Esophagus squamous epithelium (tissue), 5 donors: Measurements from ENCODE around the gene ANO2. TPM values are rescaled to one million over a fixed set of nuclear protein-coding genes. Genes with fewer than 3 reads are reported as not detected.

Source experiments
- DNase-seq: peaks from one replicate; lab custom pipeline; 2025; lab: John Stamatoyannopoulos, UW
- H3K27ac ChIP-seq, 4 donors: fragments of 200-600 bp; sonication (generic); one replicate each; pipeline ENCODE4 v1.5.1; 2016 to 2019; ENCODE audit warnings: mild to moderate bottlenecking in 1 of 4
- H3K27me3 ChIP-seq, 4 donors: fragments of 200-600 bp; sonication (generic); 1 replicate in 3 of 4; 2 replicates in 1 of 4; pipeline versions ENCODE4 v1.5.1 to v1.6.0; 2017 to 2021; ENCODE audit warnings: antibody characterized with exemption in 1 of 4
- H3K36me3 ChIP-seq, 3 donors: fragments of 200-600 bp; sonication (generic); one replicate each; pipeline ENCODE4 v1.5.1; 2016 to 2019
- H3K4me1 ChIP-seq, 3 donors: fragments of 200-600 bp; sonication (generic); one replicate each; pipeline ENCODE4 v1.5.1; 2017 to 2019
- H3K4me3 ChIP-seq, 4 donors: fragments of 200-600 bp; sonication (generic); 1 replicate in 3 of 4; 2 replicates in 1 of 4; pipeline ENCODE4 v1.5.1; 2016 to 2019; ENCODE audit warnings: mild to moderate bottlenecking in 2 of 4, moderate library complexity in 1 of 4
- H3K9me3 ChIP-seq, 3 donors: fragments of 200-600 bp; sonication (generic); one replicate each; pipeline ENCODE4 v1.5.1; 2016 to 2019
- POLR2A ChIP-seq, 4 donors: fragments of 450-650 bp; IDR thresholded peaks; one replicate each; pipeline ENCODE4 v1.6.1; 2017; ENCODE audit warnings: antibody characterized with exemption in 4 of 4, mild to moderate bottlenecking in 4 of 4, moderate library complexity in 3 of 4
- WGBS, 2 donors: methylation state at CpG; one replicate each; pipeline ENCODE4 v1.1.5; 2018; 5-methylcytosine and 5-hydroxymethylcytosine counted together
- intact Hi-C: fragments of 100-400 bp; cut with DNase I; formaldehyde crosslinking; loops from one replicate; pipeline ENCODE4 v1.15.0; 2022
- total RNA-seq, 4 donors: library from RNA; depleted of rRNA; stranded (reverse); fragments of >200 nt; gene quantifications; one replicate each; pipeline ENCODE4 v1.1.0, GENCODE V29; 2016
- TF ChIP-seq, protein P1 (sequence below), 6 experiments: fragments of 450-650 bp in 4 of 6; fragments of 200-600 bp in 2 of 6; sonication (generic) in 2 of 6; IDR thresholded peaks; one replicate each; pipeline ENCODE4 v1.5.1; 2016 to 2019; ENCODE audit warnings: antibody characterized with exemption in 6 of 6, mild to moderate bottlenecking in 4 of 6, moderate library complexity in 4 of 6
- donor health status: DM: yes; HTN: yes; CAD: no.

ANO2 gene
- total RNA-seq, 4 donors from 2014 or later: 0.49 to 11.8 (median 3.1) TPM

GRCh38 chr12:5798242-5799015 is 146.6 kb downstream of the ANO2 start:
- H3K36me3 ChIP-seq: no peaks in the 10 kb centered on the region
- DNase-seq: no peak
- H3K9me3 ChIP-seq: no peaks in the 10 kb centered on the region
- WGBS, 2 donors: 78 to 96% methylated on average over 5 to 9 of the region's 12 CpGs
- peaks cover 0 to 18% (median 4%) of the 10 kb centered on the region in 3 donors for H3K4me1 ChIP-seq
- TF ChIP-seq POLR2A (IDR thresholded peaks at IDR 0.05): no peak
- TF ChIP-seq, protein P1, sequence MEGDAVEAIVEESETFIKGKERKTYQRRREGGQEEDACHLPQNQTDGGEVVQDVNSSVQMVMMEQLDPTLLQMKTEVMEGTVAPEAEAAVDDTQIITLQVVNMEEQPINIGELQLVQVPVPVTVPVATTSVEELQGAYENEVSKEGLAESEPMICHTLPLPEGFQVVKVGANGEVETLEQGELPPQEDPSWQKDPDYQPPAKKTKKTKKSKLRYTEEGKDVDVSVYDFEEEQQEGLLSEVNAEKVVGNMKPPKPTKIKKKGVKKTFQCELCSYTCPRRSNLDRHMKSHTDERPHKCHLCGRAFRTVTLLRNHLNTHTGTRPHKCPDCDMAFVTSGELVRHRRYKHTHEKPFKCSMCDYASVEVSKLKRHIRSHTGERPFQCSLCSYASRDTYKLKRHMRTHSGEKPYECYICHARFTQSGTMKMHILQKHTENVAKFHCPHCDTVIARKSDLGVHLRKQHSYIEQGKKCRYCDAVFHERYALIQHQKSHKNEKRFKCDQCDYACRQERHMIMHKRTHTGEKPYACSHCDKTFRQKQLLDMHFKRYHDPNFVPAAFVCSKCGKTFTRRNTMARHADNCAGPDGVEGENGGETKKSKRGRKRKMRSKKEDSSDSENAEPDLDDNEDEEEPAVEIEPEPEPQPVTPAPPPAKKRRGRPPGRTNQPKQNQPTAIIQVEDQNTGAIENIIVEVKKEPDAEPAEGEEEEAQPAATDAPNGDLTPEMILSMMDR (IDR thresholded peaks at IDR 0.05): no peak
- H3K27ac ChIP-seq: no peak overlapping the region
- peaks cover 0 to 58% (median 0%) of the 10 kb centered on the region in 4 donors for H3K27me3 ChIP-seq
- no peak overlapping the region for H3K4me3 ChIP-seq
- intact Hi-C loops: loop anchor here (10.0 kb wide), 1 partner anchor 354 kb away; no protein-coding TSS in a partner anchor

GRCh38 chr12:5797661-5798060 is 147.4 kb downstream of the ANO2 start:
- 26 to 67% methylated on average over 5 to 8 of the region's 9 CpGs for WGBS, 2 donors
- intact Hi-C loops: loop anchor here (10.0 kb wide), 1 partner anchor 353 kb away; no protein-coding TSS in a partner anchor

DNA sequence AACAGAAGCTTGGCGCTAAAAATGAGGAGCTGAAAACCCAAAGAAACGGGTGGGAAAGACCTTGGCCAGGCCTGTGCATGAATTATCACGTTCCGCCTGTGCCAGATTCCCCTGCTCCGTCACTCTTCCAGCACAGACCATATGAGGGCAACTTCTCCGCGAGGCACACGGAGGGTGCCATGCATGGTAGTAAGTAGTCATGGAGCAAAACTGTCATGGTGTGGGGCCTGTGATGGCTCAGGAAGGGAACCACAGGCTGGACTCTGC is 148.2 kb downstream of the ANO2 start:
- no peaks in the 10 kb centered on the region for H3K9me3 ChIP-seq
- no peak overlapping the region for H3K4me3 ChIP-seq
- intact Hi-C loops: loop anchor here (10.0 kb wide), 1 partner anchor 352 kb away; no protein-coding TSS in a partner anchor
- peaks cover 0 to 19% (median 4%) of the 10 kb centered on the region in 3 donors for H3K4me1 ChIP-seq
- WGBS, 2 donors: 70 to 82% methylated on average over 8 of the region's 8 CpGs
- TF ChIP-seq POLR2A (IDR thresholded peaks at IDR 0.05): no peak
- TF ChIP-seq, protein P1 (IDR thresholded peaks at IDR 0.05): no peak
- no peak overlapping the region for H3K27ac ChIP-seq
- DNase-seq: no peak
- H3K27me3 ChIP-seq: peaks cover 0 to 58% (median 0%) of the 10 kb centered on the region in 4 donors
- no peaks in the 10 kb centered on the region for H3K36me3 ChIP-seq

More at GRCh38 chr12:5797661-5798060, 147.4 kb downstream of the ANO2 start:
- Histone ChIP-seq H3K9me3 (no peaks in the 10 kb centered on the region), H3K36me3 (no peaks in the 10 kb centered on the region), H3K27me3 (peaks cover 0 to 58% (median 0%) of the 10 kb centered on the region in 4 donors), H3K4me3 (no peak overlapping the region), H3K4me1 (peaks cover 0 to 19% (median 4%) of the 10 kb centered on the region in 3 donors), H3K27ac (no peak overlapping the region)
- TF ChIP-seq POLR2A (IDR thresholded peaks at IDR 0.05): no peak
- TF ChIP-seq, protein P1 (IDR thresholded peaks at IDR 0.05): no peak
- DNase-seq: no peak

DNA sequence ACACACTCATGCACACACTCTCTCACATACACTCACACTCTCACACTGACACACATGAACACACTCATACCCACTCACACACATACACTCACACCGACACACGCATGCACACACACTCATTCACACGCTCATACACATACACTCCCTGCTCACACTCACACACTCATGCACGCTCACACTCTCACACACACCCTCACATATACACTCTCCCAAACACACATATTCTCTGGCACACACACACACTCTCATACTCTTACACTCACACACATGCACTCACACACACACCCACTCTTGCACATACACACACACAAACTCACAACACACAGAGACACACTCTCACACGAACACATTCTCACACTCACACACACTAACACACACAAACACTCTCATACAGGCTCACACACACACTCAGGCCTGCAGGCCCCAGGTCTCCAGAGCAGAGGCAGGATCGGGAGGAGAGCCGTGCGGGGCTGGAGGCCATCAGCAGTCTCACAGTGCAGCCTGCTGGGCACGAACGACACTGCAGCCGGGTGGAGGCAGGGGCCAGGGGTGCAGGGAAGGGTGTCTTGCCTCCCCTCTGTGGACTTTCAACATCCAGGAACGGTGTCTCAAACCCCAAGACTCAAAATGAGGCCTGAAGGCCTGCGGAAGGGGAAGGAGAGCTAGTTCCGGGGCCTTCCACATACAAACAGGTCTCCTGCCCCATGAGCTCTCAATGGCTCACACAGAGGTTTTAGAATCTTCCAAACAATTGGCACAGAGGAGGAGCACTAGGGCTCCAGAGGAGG is 148.7 kb downstream of the ANO2 start:
- no peak for DNase-seq

More for the DNA sequence above, 148.7 kb downstream of the ANO2 start:
- WGBS, 2 donors: 64 to 70% methylated on average over 6 to 9 of the region's 14 CpGs
- Histone ChIP-seq H3K27ac (no peak overlapping the region), H3K27me3 (peaks cover 0 to 58% (median 0%) of the 10 kb centered on the region in 4 donors), H3K36me3 (no peaks in the 10 kb centered on the region), H3K9me3 (no peaks in the 10 kb centered on the region), H3K4me3 (no peak overlapping the region), H3K4me1 (peaks cover 0 to 19% (median 4%) of the 10 kb centered on the region in 3 donors)
- intact Hi-C loops: loop anchor here (10.0 kb wide), 1 partner anchor 352 kb away; no protein-coding TSS in a partner anchor
- TF ChIP-seq, protein P1 (IDR thresholded peaks at IDR 0.05): peak; percentile 36 to 84 (median 76)
- no peak for TF ChIP-seq POLR2A (IDR thresholded peaks at IDR 0.05)
